BE2C (cell line): ENCODE data around the gene NNT.

Experiments used
- DNase-seq: peaks from one replicate; pipeline ENCODE4 v3.0.0-alpha.2; 2020
- H3K27me3 ChIP-seq: fragments of 250-450 bp; sonication (Bioruptor Pico); 2 replicates; pipeline ENCODE4 v1.5.1; 2020; ENCODE audit warnings: mild to moderate bottlenecking
- H3K36me3 ChIP-seq: fragments of 250-450 bp; sonication (Bioruptor Pico); 2 replicates; pipeline ENCODE4 v1.5.1; 2020; ENCODE audit warnings: mild to moderate bottlenecking
- H3K4me1 ChIP-seq: fragments of 250-450 bp; sonication (Bioruptor Pico); 2 replicates; pipeline ENCODE4 v1.5.1; 2020
- H3K4me3 ChIP-seq: 2 replicates; pipeline ENCODE4 v1.5.1; 2011; ENCODE audit warnings: low read depth, low read length
- H3K9me3 ChIP-seq: fragments of 250-450 bp; sonication (Bioruptor Pico); 2 replicates; pipeline ENCODE4 v1.5.1; 2020
- CTCF ChIP-seq: IDR thresholded peaks from 2 replicates; pipeline ENCODE4 v1.5.1; 2012; ENCODE audit warnings: mild to moderate bottlenecking, low read depth, low read length

The NNT gene

DNA sequence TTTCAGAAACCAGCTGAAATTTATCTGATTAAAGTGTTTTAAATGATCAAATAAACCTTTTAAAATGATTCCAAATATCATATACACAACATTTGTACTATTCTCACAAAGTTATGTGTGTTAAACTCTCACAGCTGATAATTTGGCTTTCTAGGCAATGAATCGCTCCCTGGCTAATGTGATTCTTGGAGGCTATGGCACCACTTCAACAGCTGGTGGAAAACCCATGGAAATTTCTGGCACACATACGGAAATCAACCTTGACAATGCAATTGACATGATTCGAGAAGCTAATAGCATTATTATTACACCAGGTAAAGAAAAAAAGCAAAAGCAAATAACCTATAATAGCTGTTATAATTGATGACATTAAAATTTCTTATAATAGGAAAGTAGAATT is 72.4 kb downstream of the NNT start:
- peaks cover 3% of the 10 kb centered on the region for H3K36me3 ChIP-seq
- DNase-seq = no peak
- H3K9me3 ChIP-seq = no peaks in the 10 kb centered on the region

GRCh38 chr5:43676083-43676840 is 73.3 kb downstream of the NNT start:
- no peak for DNase-seq
- TF ChIP-seq CTCF = no peak
- H3K36me3 ChIP-seq = peaks cover 3% of the 10 kb centered on the region
- no peaks in the 10 kb centered on the region for H3K27me3 ChIP-seq
- H3K9me3 ChIP-seq = no peaks in the 10 kb centered on the region
- H3K4me1 ChIP-seq = peaks cover 5% of the 10 kb centered on the region; the same call in 1 of the 2 replicates
- H3K4me3 ChIP-seq = no peak overlapping the region

More for the DNA sequence above, 72.4 kb downstream of the NNT start:
- Histone ChIP-seq H3K27me3 (no peaks in the 10 kb centered on the region), H3K4me1 (peaks cover 5% of the 10 kb centered on the region; the same call in 1 of the 2 replicates), H3K4me3 (no peak overlapping the region)
- TF ChIP-seq CTCF = no peak

- DNase-seq = no peak
- TF ChIP-seq CTCF = no peak
- Histone ChIP-seq H3K36me3 (peaks cover 3% of the 10 kb centered on the region), H3K9me3 (no peaks in the 10 kb centered on the region), H3K4me3 (no peak overlapping the region), H3K4me1 (peaks cover 5% of the 10 kb centered on the region; the same call in 1 of the 2 replicates), H3K27me3 (no peaks in the 10 kb centered on the region)
These were observed 74.3 kb downstream of the NNT start for GRCh38 chr5:43677253-43677652.

DNA sequence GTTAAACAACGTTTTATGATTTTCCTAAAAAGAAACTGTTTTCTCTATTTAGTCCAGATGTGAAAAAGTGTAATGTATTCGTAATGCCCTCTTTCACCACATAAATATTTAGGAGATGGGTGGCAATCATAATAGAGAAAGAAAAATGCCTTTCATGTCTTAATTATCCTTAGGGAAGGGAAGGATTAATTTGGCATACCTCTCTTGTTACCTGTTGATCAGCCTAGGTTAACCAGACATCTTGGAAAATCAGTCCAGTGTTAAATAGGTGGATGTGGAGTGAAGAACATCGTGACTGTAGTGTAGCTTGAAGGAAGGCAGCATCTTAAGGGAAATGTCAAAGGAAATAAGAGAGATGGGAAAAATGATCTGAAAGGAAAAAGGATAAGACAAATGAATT is 76.2 kb downstream of the NNT start:
- TF ChIP-seq CTCF = no peak
- peaks cover 3% of the 10 kb centered on the region for H3K36me3 ChIP-seq
- DNase-seq = no peak
- H3K4me1 ChIP-seq = peaks cover 5% of the 10 kb centered on the region; the same call in 1 of the 2 replicates
- H3K9me3 ChIP-seq = no peaks in the 10 kb centered on the region
- H3K27me3 ChIP-seq = no peaks in the 10 kb centered on the region
- no peak overlapping the region for H3K4me3 ChIP-seq

DNA sequence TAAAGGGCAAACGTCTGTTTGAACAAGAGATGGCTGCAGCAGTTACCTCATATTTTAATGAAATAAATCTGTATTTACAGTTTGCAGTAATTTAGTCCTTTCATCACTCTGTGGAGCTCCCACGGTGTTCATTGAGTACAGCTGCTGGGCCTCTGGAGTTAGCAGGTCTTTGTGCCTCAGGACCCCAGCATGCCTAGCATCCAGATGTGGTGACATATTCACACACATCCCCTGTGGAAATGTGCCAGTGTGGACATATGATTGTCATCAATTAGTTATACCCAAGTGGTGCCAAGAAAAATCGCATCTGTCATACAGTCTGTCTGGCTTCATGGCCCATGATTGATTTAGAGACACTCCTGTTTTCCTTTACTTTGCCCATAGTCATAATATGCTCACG is 77.3 kb downstream of the NNT start:
- Histone ChIP-seq H3K4me3 (no peak overlapping the region), H3K36me3 (peaks cover 3% of the 10 kb centered on the region), H3K27me3 (no peaks in the 10 kb centered on the region), H3K4me1 (peaks cover 5% of the 10 kb centered on the region; the same call in 1 of the 2 replicates), H3K9me3 (no peaks in the 10 kb centered on the region)
- no peak for DNase-seq
- no peak for TF ChIP-seq CTCF

GRCh38 chr5:43683884-43684471 is 81.0 kb downstream of the NNT start:
- H3K9me3 ChIP-seq = no peaks in the 10 kb centered on the region
- DNase-seq = no peak
- TF ChIP-seq CTCF = no peak
- H3K36me3 ChIP-seq = no peaks in the 10 kb centered on the region
- H3K4me1 ChIP-seq = no peaks in the 10 kb centered on the region
- no peak overlapping the region for H3K4me3 ChIP-seq
- H3K27me3 ChIP-seq = no peaks in the 10 kb centered on the region
